ENCODE results near the gene SPATA3. TPM values are rescaled to one million over a fixed set of nuclear protein-coding genes. Genes with fewer than 3 reads are reported as not detected.

The SPATA3 gene
- total and polyA plus RNA-seq, 2 of the 13 experiments (the other 11 are each of a cell fraction or from before 2014, with no cell fraction given), result not detected

DNA sequence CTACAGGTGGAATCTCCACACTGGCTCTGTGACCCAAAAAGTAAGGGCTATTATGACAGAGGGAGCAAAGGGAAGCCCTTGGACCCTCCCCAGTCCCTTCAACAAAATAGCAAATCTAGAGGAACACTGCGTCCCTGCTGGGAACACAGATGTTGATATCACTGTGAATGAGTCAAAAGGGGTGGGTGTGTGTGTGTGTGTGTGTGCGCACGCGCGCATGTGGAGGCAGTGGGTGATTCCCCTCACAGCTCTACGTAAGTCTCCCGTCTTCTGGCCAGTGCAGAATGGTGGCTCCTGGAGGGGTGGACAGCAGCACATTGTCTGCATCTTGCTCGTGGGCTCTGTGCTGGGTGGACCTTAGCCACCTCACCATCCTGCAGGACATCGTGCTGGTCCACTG lies 33.6 kb downstream of the SPATA3 start:
- WGBS (ENCODE audit: low lambda C conversion rate), result 81% methylated on average over 9 of the region's 9 CpGs
- ChIA-PET CTCF (ENCODE audit: low intra/inter-chr PET ratio, low total read pairs) (no interaction called here), POLR2A (interaction anchor here (5.1 kb wide), 1 partner anchor 22 kb away, joined by 66 read pairs; no protein-coding TSS in a partner anchor)
- no peak overlapping the region for H3K27ac ChIP-seq (ENCODE audit: extremely low read length, insufficient read depth, low read length)
- peaks cover 66% of the 10 kb centered on the region for H3K4me1 ChIP-seq (ENCODE audit: insufficient read depth, low read length)
- no peaks in the 10 kb centered on the region for H3K36me3 ChIP-seq (replicated peaks in 1 of 2; ENCODE audit: control insufficient read depth in 1 of 2, insufficient read depth in 2 of 2, low read length in 2 of 2)
- H3K9me3 ChIP-seq (ENCODE audit: low read length), result no peaks in the 10 kb centered on the region
- no peak for ATAC-seq
- in situ Hi-C loops (cut with HindIII; ENCODE audit: extremely low pct_ligation_motif_present, low pct_unique_long_range_greater_than_20kb) (no loop called here), intact Hi-C loops (cut with micrococcal nuclease; ENCODE audit: unreplicated experiment) (no loop called here)
- no peak overlapping the region for H2AFZ ChIP-seq (ENCODE audit: low read length)
- DNase-seq (ENCODE audit: low spot score), result no peak
- H3K9ac ChIP-seq (ENCODE audit: insufficient read depth, low read depth, low read length), result no peak overlapping the region
- H3K4me3 ChIP-seq (replicated peaks in 1 of 3; ENCODE audit: insufficient read depth in 1 of 3, low read depth in 2 of 3, low read length in 3 of 3), result no peak overlapping the region
- no peak for FAIRE-seq
- no peaks in the 10 kb centered on the region for H3K27me3 ChIP-seq (ENCODE audit: control insufficient read depth in 1 of 2, insufficient read depth in 2 of 2, low read length in 2 of 2)
- H3K79me2 ChIP-seq (ENCODE audit: insufficient read depth, low read length), result no peaks in the 10 kb centered on the region
- BruUV-seq (replicated peaks), result no TSS peak
- H3K4me2 ChIP-seq (ENCODE audit: low read depth, low read length), result no peak overlapping the region
- H4K20me1 ChIP-seq (ENCODE audit: insufficient read depth, low read length), result no peaks in the 10 kb centered on the region
- no peak for TF ChIP-seq HMG20B (CRISPR knock-in tag; conservative IDR thresholded peaks at IDR 0.05)
- TF ChIP-seq SMAD9 (CRISPR knock-in tag; IDR thresholded peaks at IDR 0.05), result no peak
- no peak for TF ChIP-seq ZNF879 (CRISPR knock-in tag; IDR thresholded peaks at IDR 0.05)
- TF ChIP-seq, protein P1, sequence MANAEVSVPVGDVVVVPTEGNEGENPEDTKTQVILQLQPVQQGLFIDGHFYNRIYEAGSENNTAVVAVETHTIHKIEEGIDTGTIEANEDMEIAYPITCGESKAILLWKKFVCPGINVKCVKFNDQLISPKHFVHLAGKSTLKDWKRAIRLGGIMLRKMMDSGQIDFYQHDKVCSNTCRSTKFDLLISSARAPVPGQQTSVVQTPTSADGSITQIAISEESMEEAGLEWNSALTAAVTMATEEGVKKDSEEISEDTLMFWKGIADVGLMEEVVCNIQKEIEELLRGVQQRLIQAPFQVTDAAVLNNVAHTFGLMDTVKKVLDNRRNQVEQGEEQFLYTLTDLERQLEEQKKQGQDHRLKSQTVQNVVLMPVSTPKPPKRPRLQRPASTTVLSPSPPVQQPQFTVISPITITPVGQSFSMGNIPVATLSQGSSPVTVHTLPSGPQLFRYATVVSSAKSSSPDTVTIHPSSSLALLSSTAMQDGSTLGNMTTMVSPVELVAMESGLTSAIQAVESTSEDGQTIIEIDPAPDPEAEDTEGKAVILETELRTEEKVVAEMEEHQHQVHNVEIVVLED (CRISPR knock-in tag; IDR thresholded peaks at IDR 0.05; ENCODE audit: borderline replicate concordance), result no peak
- no peak for TF ChIP-seq CBFB (CRISPR knock-in tag; IDR thresholded peaks at IDR 0.05)
- TF ChIP-seq, protein P2, sequence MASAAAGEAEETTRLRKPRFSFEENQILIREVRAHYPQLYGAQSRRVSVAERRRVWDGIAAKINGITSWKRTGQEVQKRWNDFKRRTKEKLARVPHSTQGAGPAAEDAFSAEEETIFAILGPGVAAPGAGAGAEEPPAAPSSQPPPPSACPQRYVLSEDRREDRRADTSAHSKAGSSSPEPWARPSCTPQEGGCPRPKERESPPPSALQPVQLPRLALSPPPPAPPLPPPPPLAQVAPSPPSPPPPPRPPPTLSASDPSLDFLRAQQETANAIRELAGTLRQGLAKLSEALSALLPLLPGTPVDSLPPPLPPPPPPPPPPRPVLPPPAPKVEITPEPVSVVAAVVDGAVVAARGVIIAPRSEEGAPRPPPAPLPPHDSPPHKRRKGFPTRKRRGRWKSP (CRISPR knock-in tag; IDR thresholded peaks at IDR 0.05), result no peak
- TF ChIP-seq SMC3 (IDR thresholded peaks at IDR 0.05; ENCODE audit: low read length), result no peak
- TF ChIP-seq ISX (CRISPR knock-in tag; conservative IDR thresholded peaks at IDR 0.05), result no peak
- TF ChIP-seq PLRG1 (conservative IDR thresholded peaks at IDR 0.05), result no peak
- TF ChIP-seq, protein P3, sequence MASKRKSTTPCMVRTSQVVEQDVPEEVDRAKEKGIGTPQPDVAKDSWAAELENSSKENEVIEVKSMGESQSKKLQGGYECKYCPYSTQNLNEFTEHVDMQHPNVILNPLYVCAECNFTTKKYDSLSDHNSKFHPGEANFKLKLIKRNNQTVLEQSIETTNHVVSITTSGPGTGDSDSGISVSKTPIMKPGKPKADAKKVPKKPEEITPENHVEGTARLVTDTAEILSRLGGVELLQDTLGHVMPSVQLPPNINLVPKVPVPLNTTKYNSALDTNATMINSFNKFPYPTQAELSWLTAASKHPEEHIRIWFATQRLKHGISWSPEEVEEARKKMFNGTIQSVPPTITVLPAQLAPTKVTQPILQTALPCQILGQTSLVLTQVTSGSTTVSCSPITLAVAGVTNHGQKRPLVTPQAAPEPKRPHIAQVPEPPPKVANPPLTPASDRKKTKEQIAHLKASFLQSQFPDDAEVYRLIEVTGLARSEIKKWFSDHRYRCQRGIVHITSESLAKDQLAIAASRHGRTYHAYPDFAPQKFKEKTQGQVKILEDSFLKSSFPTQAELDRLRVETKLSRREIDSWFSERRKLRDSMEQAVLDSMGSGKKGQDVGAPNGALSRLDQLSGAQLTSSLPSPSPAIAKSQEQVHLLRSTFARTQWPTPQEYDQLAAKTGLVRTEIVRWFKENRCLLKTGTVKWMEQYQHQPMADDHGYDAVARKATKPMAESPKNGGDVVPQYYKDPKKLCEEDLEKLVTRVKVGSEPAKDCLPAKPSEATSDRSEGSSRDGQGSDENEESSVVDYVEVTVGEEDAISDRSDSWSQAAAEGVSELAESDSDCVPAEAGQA (IDR thresholded peaks at IDR 0.05; ENCODE audit: low read depth), result no peak
- TF ChIP-seq, protein P3 (CRISPR knock-in tag; IDR thresholded peaks at IDR 0.05; ENCODE audit: borderline replicate concordance), result no peak
- no peak for TF ChIP-seq ZNF354B (CRISPR knock-in tag; IDR thresholded peaks at IDR 0.05)
- TF ChIP-seq ZMYM3 (CRISPR knock-in tag; IDR thresholded peaks at IDR 0.05), result no peak
- no peak for TF ChIP-seq EP300 (IDR thresholded peaks at IDR 0.05; ENCODE audit: low read depth in 2 of 2, low read length in 2 of 2)
- TF ChIP-seq EP300 (CRISPR knock-in tag; IDR thresholded peaks at IDR 0.05; ENCODE audit: borderline replicate concordance), result no peak
- no peak for TF ChIP-seq RFX1 (IDR thresholded peaks at IDR 0.05)
